Osteocyte (in vitro differentiated cells): ENCODE data around the gene NOD1. TPM values are rescaled to one million over a fixed set of nuclear protein-coding genes. Genes with fewer than 3 reads are reported as not detected.

ENCODE experiments used
- DNase-seq: peaks from one replicate; pipeline ENCODE4 v3.0.0; 2021; ENCODE audit warnings: mixed read lengths; ENCODE audit not compliant: unreplicated experiment; ENCODE audit errors: extremely low spot score
- H3K27ac Mint-ChIP-seq: one replicate; pipeline ENCODE4 v1.8.0; 2021; ENCODE audit warnings: mild to moderate bottlenecking, mixed read lengths; ENCODE audit not compliant: unreplicated experiment
- H3K27me3 Mint-ChIP-seq: one replicate; pipeline ENCODE4 v1.8.0; 2021; ENCODE audit warnings: mixed read lengths; ENCODE audit not compliant: unreplicated experiment
- H3K36me3 Mint-ChIP-seq: one replicate; pipeline ENCODE4 v1.8.0; 2021; ENCODE audit warnings: mixed read lengths; ENCODE audit not compliant: unreplicated experiment
- H3K4me1 Mint-ChIP-seq: one replicate; pipeline ENCODE4 v1.8.0; 2021; ENCODE audit warnings: mixed read lengths; ENCODE audit not compliant: unreplicated experiment
- H3K4me3 Mint-ChIP-seq: one replicate; pipeline ENCODE4 v1.8.0; 2021; ENCODE audit warnings: mild to moderate bottlenecking, moderate library complexity, mixed read lengths; ENCODE audit not compliant: unreplicated experiment
- H3K9me3 Mint-ChIP-seq: one replicate; pipeline ENCODE4 v1.8.0; 2021; ENCODE audit warnings: mixed read lengths; ENCODE audit not compliant: unreplicated experiment
- CTCF ChIP-seq: fragments of 200-600 bp; sonication (generic); IDR thresholded peaks from 2 replicates; pipeline ENCODE4 v1.5.0; 2021; ENCODE audit warnings: antibody characterized with exemption, mild to moderate bottlenecking, moderate library complexity
- total RNA-seq: library from RNA; stranded (reverse); gene quantifications from 2 replicates; pipeline ENCODE4 v1.2.1, GENCODE V29; 2021

Gene NOD1
- total RNA-seq, 1 donor from 2014 or later = 7.2 TPM

DNA sequence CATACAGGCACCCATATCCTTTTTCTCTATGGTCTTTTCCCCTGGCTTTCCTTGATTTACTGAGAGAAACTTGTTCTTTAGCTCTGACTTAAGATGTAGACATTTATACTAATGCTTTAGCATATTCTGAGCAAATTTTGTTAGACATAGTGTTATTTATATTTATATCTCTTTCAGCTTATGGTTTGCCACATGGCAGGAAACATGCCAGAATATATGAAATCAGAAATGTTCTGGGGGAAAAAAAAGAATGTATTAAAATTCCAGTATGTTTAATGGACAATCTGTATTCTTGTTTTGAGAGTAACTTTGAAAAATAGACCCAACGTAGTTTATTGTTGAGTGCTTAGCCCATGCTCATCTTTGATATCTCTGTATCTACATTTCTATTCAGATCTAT is 36.2 kb upstream of the NOD1 start:
- DNase-seq = no peak
- H3K27ac Mint-ChIP-seq = no peak overlapping the region
- no peak for TF ChIP-seq CTCF

DNA sequence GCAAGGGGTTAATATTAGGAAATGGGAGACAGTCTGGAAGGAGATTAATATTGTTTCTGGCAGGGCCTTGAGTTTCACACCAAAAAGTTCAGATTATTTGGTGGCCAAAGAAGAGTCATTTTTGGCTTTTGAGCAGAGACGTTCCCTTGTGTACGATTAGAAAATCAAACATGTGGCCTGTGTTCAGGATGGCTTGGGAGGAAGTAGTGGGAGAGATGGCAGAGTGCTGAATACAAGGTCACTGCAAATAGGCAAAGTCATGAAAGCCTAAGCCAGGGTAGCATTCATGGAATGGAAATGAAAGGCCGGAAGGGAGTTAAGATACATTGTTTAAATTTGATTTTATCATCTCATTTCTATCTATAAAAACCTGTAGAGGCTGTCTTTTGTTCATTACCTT is 35.6 kb upstream of the NOD1 start:
- Mint-ChIP-seq H3K36me3 (peaks cover 2% of the 10 kb centered on the region), H3K9me3 (no peaks in the 10 kb centered on the region), H3K4me1 (no peaks in the 10 kb centered on the region), H3K27me3 (no peaks in the 10 kb centered on the region), H3K27ac (no peak overlapping the region), H3K4me3 (no peak overlapping the region)
- no peak for DNase-seq
- no peak for TF ChIP-seq CTCF

More for the DNA sequence above, 36.2 kb upstream of the NOD1 start:
- H3K27me3 Mint-ChIP-seq = no peaks in the 10 kb centered on the region
- no peaks in the 10 kb centered on the region for H3K4me1 Mint-ChIP-seq
- H3K4me3 Mint-ChIP-seq = no peak overlapping the region
- H3K9me3 Mint-ChIP-seq = no peaks in the 10 kb centered on the region
- peaks cover 2% of the 10 kb centered on the region for H3K36me3 Mint-ChIP-seq

DNA sequence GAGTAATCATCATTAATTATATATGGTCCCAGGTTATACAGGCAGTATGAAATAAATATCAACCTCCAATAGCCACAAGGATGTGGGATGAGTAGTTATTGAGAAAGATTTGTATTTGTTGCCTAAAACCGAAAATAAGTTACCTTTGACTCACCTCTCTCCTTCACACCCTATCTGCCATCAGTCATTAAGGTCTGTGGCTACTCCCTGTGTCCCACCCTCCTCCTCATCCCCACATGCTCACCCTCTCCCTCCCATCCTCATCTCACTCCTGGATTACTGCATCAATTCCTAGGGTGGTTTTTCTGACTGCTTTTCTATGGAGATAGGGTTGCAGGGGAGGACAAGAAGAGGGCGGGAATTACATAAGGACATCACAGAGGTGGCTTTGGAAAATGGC is 35.2 kb upstream of the NOD1 start:
- Mint-ChIP-seq H3K4me3 (no peak overlapping the region), H3K9me3 (no peaks in the 10 kb centered on the region), H3K36me3 (peaks cover 2% of the 10 kb centered on the region), H3K27me3 (no peaks in the 10 kb centered on the region), H3K4me1 (no peaks in the 10 kb centered on the region), H3K27ac (no peak overlapping the region)
- no peak for DNase-seq
- TF ChIP-seq CTCF = no peak

- Mint-ChIP-seq H3K27me3 (no peaks in the 10 kb centered on the region), H3K9me3 (no peaks in the 10 kb centered on the region), H3K4me3 (no peak overlapping the region), H3K4me1 (no peaks in the 10 kb centered on the region), H3K36me3 (peaks cover 2% of the 10 kb centered on the region), H3K27ac (no peak overlapping the region)
- no peak for DNase-seq
- TF ChIP-seq CTCF = no peak
Observed at GRCh38 chr7:30511973-30512662, 33.5 kb upstream of the NOD1 start.

GRCh38 chr7:30511494-30511893 is 32.9 kb upstream of the NOD1 start:
- Mint-ChIP-seq H3K4me1 (no peaks in the 10 kb centered on the region), H3K4me3 (no peak overlapping the region), H3K27me3 (no peaks in the 10 kb centered on the region), H3K27ac (no peak overlapping the region), H3K9me3 (no peaks in the 10 kb centered on the region), H3K36me3 (peaks cover 2% of the 10 kb centered on the region)
- no peak for DNase-seq
- no peak for TF ChIP-seq CTCF
